Stimulated activated naive CD8-positive, alpha-beta T cell treated with anti-CD3 and anti-CD28 coated beads, Interleukin-15, Interleukin-2, amounts not matched to agents 100 ng/mL and 50 ng/mL, for 24 hours (primary cell): ENCODE results near the gene STX3.

Experiments used
- H3K27ac Mint-ChIP-seq: one replicate; pipeline ENCODE4 v1.8.0; 2021; ENCODE audit warnings: mild to moderate bottlenecking, mixed read lengths
- H3K27me3 Mint-ChIP-seq: one replicate; pipeline ENCODE4 v1.8.0; 2021; ENCODE audit warnings: mixed read lengths
- H3K36me3 Mint-ChIP-seq: one replicate; pipeline ENCODE4 v1.8.0; 2021; ENCODE audit warnings: low read depth, mixed read lengths
- H3K4me1 Mint-ChIP-seq: one replicate; pipeline ENCODE4 v1.8.0; 2021; ENCODE audit warnings: low read depth, mixed read lengths
- H3K4me3 Mint-ChIP-seq: one replicate; pipeline ENCODE4 v1.8.0; 2021; ENCODE audit warnings: mild to moderate bottlenecking, mixed read lengths
- H3K9me3 Mint-ChIP-seq: one replicate; pipeline ENCODE4 v1.8.0; 2021; ENCODE audit warnings: mixed read lengths

The STX3 gene

GRCh38 chr11:59746111-59746510 lies 9.1 kb upstream of the STX3 start:
- H3K27ac Mint-ChIP-seq: no peak overlapping the region
- no peaks in the 10 kb centered on the region for H3K36me3 Mint-ChIP-seq
- peaks cover 27% of the 10 kb centered on the region for H3K27me3 Mint-ChIP-seq
- no peaks in the 10 kb centered on the region for H3K9me3 Mint-ChIP-seq
- H3K4me3 Mint-ChIP-seq: no peak overlapping the region
- no peaks in the 10 kb centered on the region for H3K4me1 Mint-ChIP-seq

GRCh38 chr11:59753650-59754493 lies 1.3 kb upstream of the STX3 start:
- Mint-ChIP-seq H3K27ac (peak overlapping the region; percentile 72), H3K9me3 (no peaks in the 10 kb centered on the region), H3K27me3 (peaks cover 10% of the 10 kb centered on the region), H3K4me3 (peak overlapping the region; percentile 91), H3K36me3 (no peaks in the 10 kb centered on the region), H3K4me1 (peaks cover 24% of the 10 kb centered on the region)

GRCh38 chr11:59754494-59754858 lies 700 bp upstream of the STX3 start:
- no peaks in the 10 kb centered on the region for H3K9me3 Mint-ChIP-seq
- peak overlapping the region; percentile 91 for H3K4me3 Mint-ChIP-seq
- H3K4me1 Mint-ChIP-seq: peaks cover 24% of the 10 kb centered on the region

GRCh38 chr11:59755701-59756557 lies 753 bp downstream of the STX3 start:
- Mint-ChIP-seq H3K36me3 (no peaks in the 10 kb centered on the region), H3K9me3 (no peaks in the 10 kb centered on the region), H3K4me1 (peaks cover 24% of the 10 kb centered on the region), H3K4me3 (peak overlapping the region; percentile 78), H3K27ac (no peak overlapping the region), H3K27me3 (no peaks in the 10 kb centered on the region)

More at GRCh38 chr11:59754494-59754858, 700 bp upstream of the STX3 start:
- Mint-ChIP-seq H3K27ac (peak overlapping the region; percentile 56), H3K27me3 (peaks cover 4% of the 10 kb centered on the region), H3K36me3 (no peaks in the 10 kb centered on the region)

GRCh38 chr11:59756558-59756840 lies 1.3 kb downstream of the STX3 start:
- Mint-ChIP-seq H3K4me1 (peaks cover 24% of the 10 kb centered on the region), H3K4me3 (peak overlapping the region; percentile 78), H3K27me3 (no peaks in the 10 kb centered on the region), H3K36me3 (no peaks in the 10 kb centered on the region), H3K9me3 (no peaks in the 10 kb centered on the region), H3K27ac (no peak overlapping the region)

- Mint-ChIP-seq H3K4me3 (peak overlapping the region; percentile 78), H3K36me3 (no peaks in the 10 kb centered on the region), H3K27me3 (no peaks in the 10 kb centered on the region), H3K4me1 (peaks cover 24% of the 10 kb centered on the region), H3K9me3 (no peaks in the 10 kb centered on the region), H3K27ac (no peak overlapping the region)
These were observed 1.7 kb downstream of the STX3 start for GRCh38 chr11:59756845-59757244.

GRCh38 chr11:59758401-59759037 lies 3.3 kb downstream of the STX3 start:
- Mint-ChIP-seq H3K27me3 (no peaks in the 10 kb centered on the region), H3K27ac (no peak overlapping the region), H3K9me3 (no peaks in the 10 kb centered on the region), H3K4me1 (peaks cover 24% of the 10 kb centered on the region), H3K36me3 (no peaks in the 10 kb centered on the region), H3K4me3 (no peak overlapping the region)

- Mint-ChIP-seq H3K27ac (no peak overlapping the region), H3K27me3 (no peaks in the 10 kb centered on the region), H3K4me3 (no peak overlapping the region), H3K36me3 (no peaks in the 10 kb centered on the region), H3K4me1 (peaks cover 15% of the 10 kb centered on the region), H3K9me3 (no peaks in the 10 kb centered on the region)
These were observed 4.7 kb downstream of the STX3 start for GRCh38 chr11:59759900-59760299.

- no peaks in the 10 kb centered on the region for H3K27me3 Mint-ChIP-seq
- no peaks in the 10 kb centered on the region for H3K36me3 Mint-ChIP-seq
- H3K9me3 Mint-ChIP-seq: no peaks in the 10 kb centered on the region
- peaks cover 17% of the 10 kb centered on the region for H3K4me1 Mint-ChIP-seq
- no peak overlapping the region for H3K4me3 Mint-ChIP-seq
- H3K27ac Mint-ChIP-seq: no peak overlapping the region
These were observed 5.6 kb downstream of the STX3 start for GRCh38 chr11:59760771-59761170.

- Mint-ChIP-seq H3K27me3 (no peaks in the 10 kb centered on the region), H3K4me3 (no peak overlapping the region), H3K9me3 (no peaks in the 10 kb centered on the region), H3K27ac (no peak overlapping the region), H3K4me1 (peaks cover 11% of the 10 kb centered on the region), H3K36me3 (no peaks in the 10 kb centered on the region)
These were observed 6.8 kb downstream of the STX3 start for GRCh38 chr11:59761993-59762392.

GRCh38 chr11:59765068-59765735 lies 10.0 kb downstream of the STX3 start:
- Mint-ChIP-seq H3K36me3 (no peaks in the 10 kb centered on the region), H3K27ac (no peak overlapping the region), H3K4me1 (peaks cover 8% of the 10 kb centered on the region), H3K4me3 (no peak overlapping the region), H3K9me3 (no peaks in the 10 kb centered on the region), H3K27me3 (no peaks in the 10 kb centered on the region)

- Mint-ChIP-seq H3K4me3 (no peak overlapping the region), H3K9me3 (no peaks in the 10 kb centered on the region)
These were observed 11.5 kb downstream of the STX3 start for GRCh38 chr11:59766542-59767224.

GRCh38 chr11:59767225-59767611 lies 12.0 kb downstream of the STX3 start:
- H3K9me3 Mint-ChIP-seq: no peaks in the 10 kb centered on the region
- H3K4me3 Mint-ChIP-seq: no peak overlapping the region
- H3K4me1 Mint-ChIP-seq: peaks cover 18% of the 10 kb centered on the region
- H3K36me3 Mint-ChIP-seq: no peaks in the 10 kb centered on the region
- no peaks in the 10 kb centered on the region for H3K27me3 Mint-ChIP-seq
- no peak overlapping the region for H3K27ac Mint-ChIP-seq

More at GRCh38 chr11:59766542-59767224, 11.5 kb downstream of the STX3 start:
- Mint-ChIP-seq H3K27ac (no peak overlapping the region), H3K4me1 (peaks cover 12% of the 10 kb centered on the region), H3K27me3 (no peaks in the 10 kb centered on the region), H3K36me3 (no peaks in the 10 kb centered on the region)

GRCh38 chr11:59769111-59769510 lies 13.9 kb downstream of the STX3 start:
- no peaks in the 10 kb centered on the region for H3K27me3 Mint-ChIP-seq
- no peaks in the 10 kb centered on the region for H3K36me3 Mint-ChIP-seq
- no peak overlapping the region for H3K27ac Mint-ChIP-seq
- peaks cover 30% of the 10 kb centered on the region for H3K4me1 Mint-ChIP-seq
- H3K9me3 Mint-ChIP-seq: no peaks in the 10 kb centered on the region
- no peak overlapping the region for H3K4me3 Mint-ChIP-seq
